ENCODE data around the gene ARHGAP22.

DNA sequence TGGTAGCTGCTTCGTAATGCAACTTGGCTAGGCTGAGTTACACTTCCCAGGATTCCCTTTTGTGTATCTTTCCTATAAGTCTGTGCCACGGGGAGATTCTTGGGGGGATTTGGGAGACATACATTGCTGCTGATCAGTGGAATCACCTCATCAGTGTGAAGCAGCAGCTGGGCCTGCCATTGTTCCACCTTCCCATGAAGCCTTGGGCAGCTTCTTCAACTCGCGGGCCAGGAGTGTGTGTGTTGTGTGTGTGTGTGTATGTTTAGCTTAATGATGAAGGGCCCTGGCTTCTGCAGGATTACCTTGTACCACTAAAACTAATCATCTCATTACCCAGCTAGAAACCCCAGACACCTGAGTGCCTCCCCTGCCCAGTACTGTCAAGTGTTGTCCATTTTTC is 33.3 kb upstream of the ARHGAP22 start:
- TF ChIP-seq, protein P1, sequence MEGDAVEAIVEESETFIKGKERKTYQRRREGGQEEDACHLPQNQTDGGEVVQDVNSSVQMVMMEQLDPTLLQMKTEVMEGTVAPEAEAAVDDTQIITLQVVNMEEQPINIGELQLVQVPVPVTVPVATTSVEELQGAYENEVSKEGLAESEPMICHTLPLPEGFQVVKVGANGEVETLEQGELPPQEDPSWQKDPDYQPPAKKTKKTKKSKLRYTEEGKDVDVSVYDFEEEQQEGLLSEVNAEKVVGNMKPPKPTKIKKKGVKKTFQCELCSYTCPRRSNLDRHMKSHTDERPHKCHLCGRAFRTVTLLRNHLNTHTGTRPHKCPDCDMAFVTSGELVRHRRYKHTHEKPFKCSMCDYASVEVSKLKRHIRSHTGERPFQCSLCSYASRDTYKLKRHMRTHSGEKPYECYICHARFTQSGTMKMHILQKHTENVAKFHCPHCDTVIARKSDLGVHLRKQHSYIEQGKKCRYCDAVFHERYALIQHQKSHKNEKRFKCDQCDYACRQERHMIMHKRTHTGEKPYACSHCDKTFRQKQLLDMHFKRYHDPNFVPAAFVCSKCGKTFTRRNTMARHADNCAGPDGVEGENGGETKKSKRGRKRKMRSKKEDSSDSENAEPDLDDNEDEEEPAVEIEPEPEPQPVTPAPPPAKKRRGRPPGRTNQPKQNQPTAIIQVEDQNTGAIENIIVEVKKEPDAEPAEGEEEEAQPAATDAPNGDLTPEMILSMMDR (IDR thresholded peaks at IDR 0.05; ENCODE audit: low read length) = no peak
- TF ChIP-seq EZH2phosphoT487 (IDR thresholded peaks at IDR 0.05; ENCODE audit: low read length) (no peak), EZH2 (optimal IDR thresholded peaks at IDR 0.05; ENCODE audit: low read depth, low read length) (no peak)

Data from MM.1S (cell line).